H1 (cell line): ENCODE measurements around the gene PPP1R1A. TPM values are rescaled to one million over a fixed set of nuclear protein-coding genes. Genes with fewer than 3 reads are reported as not detected.

Experiments used
- EP300 ChIP-seq, 2 experiments: IDR thresholded peaks; 1 replicate in 1 of 2; 2 replicates in 1 of 2; pipeline ENCODE4 v1.6.1; 2011 to 2012; ENCODE audit warnings: low read depth in 2 of 2, low read length in 2 of 2, mild to moderate bottlenecking in 2 of 2, borderline replicate concordance in 1 of 2, inconsistent platforms in 1 of 2, moderate library complexity in 1 of 2
- SP2 ChIP-seq: IDR thresholded peaks from 2 replicates; pipeline ENCODE4 v1.6.1; 2012; ENCODE audit warnings: mild to moderate bottlenecking, low read length, inconsistent platforms
- TBP ChIP-seq: IDR thresholded peaks from 2 replicates; pipeline ENCODE4 v1.6.1; 2011; ENCODE audit warnings: low read depth, low read length, improper control_type of control experiment
- polyA plus RNA-seq, 7 experiments: library from polyadenylated mRNA; depleted of rRNA in 3 of 7; stranded (reverse) in 5 of 7; unstranded in 2 of 7; fragments of >200 nt in 5 of 7; fragments of 200-250 nt in 2 of 7; gene quantifications; 1 replicate in 5 of 7; 2 replicates in 1 of 7; 4 replicates in 1 of 7; pipeline versions ENCODE4 v1.2.1 to v1.2.3, GENCODE V29; 2011 to 2013; ENCODE audit warnings: missing spikeins in 2 of 7, mixed read lengths in 2 of 7
- total RNA-seq: library from RNA; stranded (reverse); fragmentation: NEBNext Ultra II Directional; extraction: Animal tissue kit (Norgen Biotek cat#: 25700); gene quantifications from 2 replicates; pipeline ENCODE4 v1.2.1, GENCODE V29; 2021

PPP1R1A gene
- total and polyA plus RNA-seq, 2 of the 8 experiments (the other 6 are each of a cell fraction or from before 2014, with no cell fraction given): 5.8 to 13.1 TPM

DNA sequence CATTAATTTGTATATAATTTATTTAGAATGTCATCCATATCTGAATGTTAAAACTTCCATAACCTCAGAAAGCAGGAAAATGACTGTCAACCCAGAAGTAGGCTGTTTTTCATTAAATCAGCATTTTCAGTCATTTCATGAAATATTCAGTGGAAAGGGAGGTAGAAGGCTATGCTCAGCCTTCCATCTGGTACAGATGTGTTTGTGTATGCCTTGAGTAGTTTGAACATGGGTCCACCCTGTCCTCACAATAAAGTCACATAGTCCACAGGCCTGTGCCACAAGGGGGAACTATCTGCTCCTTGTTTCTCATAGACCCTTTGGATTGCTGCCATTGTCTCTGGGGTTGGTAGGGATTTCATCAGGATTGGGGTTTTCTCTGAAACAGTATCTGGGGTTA lies 37.1 kb upstream of the PPP1R1A start (continued):
- TF ChIP-seq SP2: no peak
- no peak for TF ChIP-seq TBP
- TF ChIP-seq EP300 (IDR thresholded peaks at IDR 0.05; ENCODE audit: borderline replicate concordance in 1 of 2, low read depth in 2 of 2, low read length in 2 of 2): no peak
